ENCODE results near the gene ZNF878. TPM values are rescaled to one million over a fixed set of nuclear protein-coding genes. Genes with fewer than 3 reads are reported as not detected.

ZNF878 gene
- total and polyA plus RNA-seq, 2 of the 8 experiments (the other 6 are each of a cell fraction or from before 2014, with no cell fraction given) = 0.91 to 9.1 TPM

DNA sequence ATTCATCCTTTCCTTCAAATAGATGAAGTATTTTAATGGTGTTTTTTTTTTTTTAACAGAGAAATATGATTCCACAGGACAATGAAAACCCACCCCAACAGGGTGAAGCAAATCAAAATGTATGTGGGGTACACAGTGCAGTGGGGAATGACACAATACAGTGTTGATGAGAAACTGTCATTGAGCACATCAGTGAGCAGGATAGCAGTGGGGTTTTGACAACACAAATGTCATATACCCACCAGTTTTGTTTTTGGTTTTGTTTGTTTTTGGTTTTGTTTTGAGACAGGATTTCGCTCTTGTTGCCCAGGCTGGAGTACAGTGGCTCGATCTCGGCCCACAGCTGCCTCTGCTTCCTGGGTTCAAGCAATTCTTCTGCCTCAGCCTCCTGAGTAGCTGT lies 41.0 kb upstream of the ZNF878 start:
- no peak overlapping the region for H2BK12ac ChIP-seq (ENCODE audit: low read depth, low read length)
- peaks cover 2 to 41% (median 20%) of the 10 kb centered on the region in 4 experiments; a peak in 6 of 8 replicates for H3K36me3 ChIP-seq (ENCODE audit: control insufficient read depth in 2 of 4, insufficient read depth in 4 of 4, low read length in 3 of 4)
- H3K79me1 ChIP-seq (ENCODE audit: low read depth, low read length) = peaks cover 3% of the 10 kb centered on the region; the same call in 1 of the 2 replicates
- no peak overlapping the region for H4K8ac ChIP-seq (ENCODE audit: extremely low read depth, insufficient read depth, low read length)
- FAIRE-seq (no peak), DNase-seq (ENCODE audit: low read depth in 1 of 2, low spot score in 2 of 2) (no peak)
- no peak overlapping the region for H2BK20ac ChIP-seq (ENCODE audit: low read length)
- H3K9ac ChIP-seq (replicated peaks in 1 of 4; ENCODE audit: extremely low read depth in 1 of 4, low read depth in 3 of 4, low read length in 3 of 4) = no peak overlapping the region
- no peak overlapping the region for H3K23ac ChIP-seq (ENCODE audit: insufficient read length)
- H3K4ac ChIP-seq (replicated peaks; ENCODE audit: insufficient read length, low read depth, low read length) = no peak overlapping the region
- peak overlapping the region in 1 of 4 experiments; percentile 93; a peak in 1 of 8 replicates for H3K4me3 ChIP-seq (ENCODE audit: extremely low read depth in 1 of 4, insufficient read depth in 2 of 4, low read depth in 3 of 4, low read length in 4 of 4)
- H2BK5ac ChIP-seq (ENCODE audit: low read depth, low read length) = no peak overlapping the region
- WGBS, 2 experiments (ENCODE audit: extremely low coverage in 1 of 2, insufficient coverage in 1 of 2, insufficient read length in 1 of 2, insufficient replicate concordance in 2 of 2, low coverage in 1 of 2, low lambda C conversion rate in 2 of 2, missing lambda C conversion rate in 1 of 2) = 96% methylated on average over 3 of the region's 3 CpGs; no CpG with 5 or more reads in 1 of the 2 experiments
- POLR2A ChIA-PET (ENCODE audit: partially characterized antibody) = interaction anchor here (0.8 to 2.3 kb wide), 5 partner anchors 9 to 47 kb away, joined by 3 to 7 read pairs (median 3); partner anchors contain the start of genes ZNF20 and ZNF878
- no peaks in the 10 kb centered on the region for H3K27me3 ChIP-seq (replicated peaks in 1 of 4; ENCODE audit: control insufficient read depth in 3 of 4, extremely low read depth in 1 of 4, insufficient read depth in 3 of 4, low read length in 3 of 4)
- peaks cover 0 to 45% of the 10 kb centered on the region in 2 experiments; a peak in 3 of 4 replicates for H3K79me2 ChIP-seq (ENCODE audit: control insufficient read depth in 1 of 2, insufficient read depth in 2 of 2, low read length in 2 of 2)
- no peak overlapping the region for H3K56ac ChIP-seq (replicated peaks; ENCODE audit: insufficient read length, low read depth, low read length)
- H2BK120ac ChIP-seq (replicated peaks; ENCODE audit: low read depth, low read length) = no peak overlapping the region
- 0 out of 2 replicates have a peak, but pooled peaks cover 2% of the 10 kb centered on the region for H3K23me2 ChIP-seq (ENCODE audit: low read depth, low read length)
- H2AK5ac ChIP-seq (ENCODE audit: low read depth, low read length) = no peak overlapping the region; the same call in 1 of the 2 replicates
- no peak overlapping the region for H3K27ac ChIP-seq (ENCODE audit: low read depth, low read length)
- H2AFZ ChIP-seq (ENCODE audit: low read length) = no peak overlapping the region
- H4K20me1 ChIP-seq (replicated peaks in 1 of 2; ENCODE audit: control insufficient read depth in 1 of 2, insufficient read depth in 2 of 2, low read length in 2 of 2) = no peaks in the 10 kb centered on the region
- H3K18ac ChIP-seq (ENCODE audit: extremely low read depth, low read length) = no peak overlapping the region
- H4K91ac ChIP-seq (replicated peaks; ENCODE audit: insufficient read length, low read length) = no peak overlapping the region
- no peak overlapping the region for H2BK15ac ChIP-seq (ENCODE audit: low read length)
- no peaks in the 10 kb centered on the region; a peak in 1 of 7 replicates for H3K4me1 ChIP-seq (replicated peaks in 1 of 4; ENCODE audit: control insufficient read depth in 3 of 4, insufficient read depth in 4 of 4, low read length in 3 of 4)
- CTCF ChIA-PET (ENCODE audit: partially characterized antibody) = no interaction called here
- no peak overlapping the region for H4K5ac ChIP-seq (ENCODE audit: insufficient read length, low read depth, low read length)
- H3K14ac ChIP-seq (ENCODE audit: insufficient read length) = no peak overlapping the region
- H3K4me2 ChIP-seq (ENCODE audit: insufficient read depth in 1 of 2, low read depth in 2 of 2, low read length in 2 of 2) = peak overlapping the region in 1 of 2 experiments; percentile 90; a peak in 2 of 4 replicates
- H3K9me3 ChIP-seq (ENCODE audit: insufficient read depth in 2 of 2, low read depth in 1 of 2, low read length in 1 of 2) = peaks cover 8 to 14% of the 10 kb centered on the region in 2 experiments; a peak in 2 of 4 replicates
- TF ChIP-seq ATF2 (IDR thresholded peaks at IDR 0.05; ENCODE audit: low read length) (no peak), KDM1A (IDR thresholded peaks at IDR 0.05; ENCODE audit: borderline replicate concordance, low read length) (no peak), KDM4A (IDR thresholded peaks at IDR 0.05; ENCODE audit: low read depth, low read length, severe bottlenecking) (no peak)

All from H1 (cell line).